PFSK-1 (cell line): Measurements from ENCODE around the gene OCIAD1. TPM values are rescaled to one million over a fixed set of nuclear protein-coding genes. Genes with fewer than 3 reads are reported as not detected.

Source experiments
- FOXP2 ChIP-seq: optimal IDR thresholded peaks from 2 replicates; pipeline ENCODE3; 2011; ENCODE audit warnings: borderline replicate concordance, control low read depth, inconsistent platforms; ENCODE audit not compliant: insufficient read depth; ENCODE audit errors: extremely low read length, extremely low read depth
- POLR2AphosphoS5 ChIP-seq: IDR thresholded peaks from 2 replicates; pipeline ENCODE4 v1.6.1; 2012; ENCODE audit warnings: low read depth, mild to moderate bottlenecking, control low read depth, low read length, moderate library complexity
- REST ChIP-seq, 2 experiments: IDR thresholded peaks; 2 replicates each; pipeline versions ENCODE4 v1.6.1 to v1.8.0; 2011 to 2012; ENCODE audit warnings: low read depth in 2 of 2, low read length in 2 of 2, control low read depth in 1 of 2, inconsistent platforms in 1 of 2, mild to moderate bottlenecking in 1 of 2, moderate library complexity in 1 of 2; ENCODE audit not compliant: insufficient read depth in 1 of 2
- SIN3A ChIP-seq: IDR thresholded peaks from 2 replicates; pipeline ENCODE4 v1.6.1; 2012; ENCODE audit warnings: mild to moderate bottlenecking, low read length, moderate library complexity, borderline replicate concordance; ENCODE audit not compliant: insufficient read depth
- TAF1 ChIP-seq: IDR thresholded peaks from 2 replicates; pipeline ENCODE4 v1.6.1; 2012; ENCODE audit warnings: low read length, control low read depth, borderline replicate concordance; ENCODE audit not compliant: insufficient read depth
- polyA plus RNA-seq: library from polyadenylated mRNA; unstranded; fragments of >200 nt; gene quantifications from one replicate; pipeline ENCODE4 v1.2.1, GENCODE V29; 2012; ENCODE audit warnings: low read depth, missing spikeins; ENCODE audit not compliant: insufficient read length

OCIAD1 gene
- polyA plus RNA-seq: 80.6 TPM

DNA sequence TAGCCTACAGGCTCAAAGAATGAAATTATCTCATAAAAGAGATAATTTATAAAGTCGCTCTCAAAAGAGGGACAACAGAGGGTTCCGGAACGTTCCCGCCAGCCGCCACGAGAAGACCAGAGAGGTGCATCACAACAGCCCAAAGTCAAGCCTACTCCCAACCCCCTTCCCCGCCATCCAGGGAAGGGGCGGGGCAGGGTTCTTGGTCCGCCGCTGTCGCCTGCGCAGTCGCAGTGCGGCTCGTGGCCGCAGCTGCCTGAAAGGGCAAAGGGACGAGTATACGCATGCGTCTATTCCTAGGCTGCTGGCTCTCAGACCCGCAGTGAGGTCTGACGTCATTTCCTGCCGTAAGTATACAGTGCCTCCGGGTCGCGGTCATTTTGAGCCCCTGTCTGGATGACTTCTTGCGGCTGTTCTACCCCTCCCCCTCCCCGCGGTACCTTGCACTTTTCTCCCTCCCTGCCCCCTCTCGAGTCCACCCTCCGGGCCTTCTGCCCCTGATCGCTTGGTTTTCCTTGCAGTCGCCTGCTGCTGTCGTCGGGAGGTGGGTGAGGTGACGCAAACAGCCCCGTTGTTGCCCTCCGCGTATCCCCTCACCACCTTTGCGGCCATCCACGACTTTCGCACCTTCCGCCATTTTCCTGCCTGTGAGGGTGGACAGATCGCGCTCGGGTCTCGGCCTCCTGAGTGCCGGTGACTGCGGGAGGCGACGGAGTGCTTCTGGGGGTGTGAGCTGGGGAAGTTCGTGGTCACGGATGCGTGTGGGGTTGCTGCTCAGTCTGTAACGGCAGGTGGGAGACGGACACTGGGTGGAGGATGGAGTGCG lies at the start of gene OCIAD1:
Gene OCIAD1 (plus strand): TSS at position 383 of the 826 bp plus-strand sequence. CDS start 1,537 bp downstream, outside the sequence.
- TF ChIP-seq POLR2AphosphoS5 (peak; percentile 92), SIN3A (peak; percentile 74; the same call in 1 of the 2 replicates), TAF1 (peak; percentile 86), REST (IDR thresholded peaks at IDR 0.05; ENCODE audit: insufficient read depth in 1 of 2, low read depth in 2 of 2, low read length in 2 of 2) (0 out of 4 replicates have a peak, but pooled peaks of 1 of the 2 experiments have one; percentile 40), FOXP2 (peak; percentile 7)

DNA sequence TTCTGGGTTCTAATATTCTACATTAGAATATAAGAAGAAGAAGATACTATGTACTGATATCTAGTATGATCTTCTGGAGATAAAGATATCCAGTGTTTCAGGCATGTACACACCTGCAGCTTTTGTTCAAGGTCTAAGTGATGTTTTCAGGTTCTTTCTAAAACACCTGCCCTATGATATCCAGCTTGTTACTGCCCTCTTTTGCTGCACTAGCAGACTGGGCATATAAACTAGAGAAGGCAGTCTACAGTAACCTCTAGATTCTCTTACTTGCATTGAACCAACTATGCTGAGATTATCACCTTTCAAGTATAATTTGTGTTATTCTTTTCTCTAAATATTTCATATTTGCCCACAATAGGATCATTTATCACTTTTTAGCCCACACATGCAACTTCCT lies 48.9 kb upstream of the OCIAD1 start:
- TF ChIP-seq POLR2AphosphoS5: no peak
- no peak for TF ChIP-seq TAF1
- no peak for TF ChIP-seq FOXP2
- no peak for TF ChIP-seq SIN3A
- TF ChIP-seq REST (IDR thresholded peaks at IDR 0.05; ENCODE audit: insufficient read depth in 1 of 2, low read depth in 2 of 2, low read length in 2 of 2): no peak

DNA sequence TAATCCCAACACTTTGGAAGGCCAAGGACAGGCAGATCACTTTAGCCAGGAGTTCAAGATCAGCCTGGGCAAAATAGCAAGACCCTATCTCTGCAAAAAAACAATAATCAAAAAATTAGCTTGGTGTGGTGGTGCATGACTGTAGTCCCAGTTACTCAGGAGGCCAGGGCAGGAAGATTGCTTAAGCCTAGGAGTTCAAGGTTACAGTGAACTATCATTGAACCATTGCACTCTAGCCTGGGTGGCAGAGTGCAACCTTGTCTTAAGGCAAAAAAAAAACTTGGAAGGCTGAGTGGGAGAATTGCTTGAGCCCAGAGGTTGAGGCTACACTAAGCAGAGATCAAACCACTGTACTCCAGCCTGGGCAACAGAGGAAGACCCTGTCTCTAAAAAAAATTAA lies 45.6 kb upstream of the OCIAD1 start:
- TF ChIP-seq FOXP2 (no peak), TAF1 (no peak), REST (IDR thresholded peaks at IDR 0.05; ENCODE audit: insufficient read depth in 1 of 2, low read depth in 2 of 2, low read length in 2 of 2) (no peak), SIN3A (no peak), POLR2AphosphoS5 (no peak)

DNA sequence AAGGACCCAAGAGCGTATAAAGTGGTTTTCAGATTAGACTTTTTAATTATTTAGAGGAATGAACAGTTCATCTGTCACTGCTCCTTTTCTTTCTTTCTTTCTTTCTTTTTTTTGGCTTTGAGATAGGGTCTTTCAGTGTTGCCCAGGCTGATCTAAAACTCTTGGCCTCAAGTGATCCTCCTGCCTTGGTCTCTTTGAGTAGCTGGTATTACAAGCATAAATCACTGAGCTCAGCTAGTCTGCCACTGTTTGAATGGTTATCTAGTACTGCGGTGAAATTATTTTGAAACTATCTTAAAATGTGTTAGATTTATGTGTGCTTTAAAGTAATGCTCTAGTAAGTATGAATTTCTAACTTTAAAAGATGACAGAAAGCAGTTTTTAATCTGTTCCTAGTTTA lies 44.3 kb upstream of the OCIAD1 start:
- TF ChIP-seq SIN3A (no peak), FOXP2 (no peak), REST (IDR thresholded peaks at IDR 0.05; ENCODE audit: insufficient read depth in 1 of 2, low read depth in 2 of 2, low read length in 2 of 2) (no peak), TAF1 (no peak), POLR2AphosphoS5 (no peak)
